SIG-M5 treated with dmso at 0.1 percent for 504 hours (cell line): ENCODE data around the gene AMD1.
"Not testable (repeated sequence)": the region's sequence is repeated elsewhere in the genome, so short reads cannot be mapped to it uniquely, and the experiment has no call there.

ENCODE experiments used
- DNase-seq: peaks from one replicate; lab custom pipeline; 2025; ENCODE audit not compliant: unreplicated experiment; lab: John Stamatoyannopoulos, UW

Gene AMD1

DNA sequence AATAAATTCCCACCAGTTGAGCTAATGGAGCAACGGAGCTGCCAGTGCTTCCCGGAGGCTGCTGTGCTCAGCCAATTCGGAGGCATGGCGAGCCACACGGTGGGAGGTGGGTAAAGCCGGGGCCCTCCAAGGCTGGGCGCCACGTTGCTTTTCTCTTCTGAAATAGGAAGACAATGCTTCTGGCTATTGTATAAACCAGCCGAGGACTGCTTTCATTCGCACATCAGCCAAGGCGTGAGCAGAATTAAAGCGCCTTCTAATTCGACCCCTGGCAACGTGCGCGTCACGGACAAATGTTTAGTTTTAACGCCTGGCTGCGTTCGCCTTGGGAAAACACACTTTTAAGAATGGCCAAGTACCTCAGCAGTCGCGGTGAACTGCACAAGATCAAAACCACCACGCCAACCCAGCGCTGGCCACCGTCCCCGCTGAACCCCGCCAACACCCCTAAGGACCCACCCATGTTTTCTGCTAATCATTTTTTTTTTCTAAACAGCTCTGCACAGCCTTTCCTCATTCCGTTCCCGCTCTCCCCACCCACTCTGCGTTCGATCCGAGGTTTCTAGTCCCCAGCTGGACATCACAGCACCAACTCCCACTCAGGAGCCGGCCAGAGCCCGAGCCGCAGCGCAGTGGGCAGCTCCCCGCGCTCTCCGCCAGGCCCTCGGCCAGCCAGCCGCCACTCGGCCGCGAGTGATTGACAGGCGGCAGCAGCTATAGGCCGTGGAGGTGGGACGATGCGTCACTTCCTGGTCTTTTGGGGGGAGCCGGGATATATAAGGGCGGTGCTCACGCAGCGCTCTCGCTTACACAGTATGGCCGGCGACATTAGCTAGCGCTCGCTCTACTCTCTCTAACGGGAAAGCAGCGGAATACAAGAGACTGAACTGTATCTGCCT lies at the start of gene AMD1:
Gene AMD1 (plus strand): TSS at position 805 of the 899 bp plus-strand sequence. CDS start 321 bp downstream, outside the sequence.
- peak; percentile 89 for DNase-seq

- peak; percentile 55 for DNase-seq
Measured at GRCh38 chr6:110826236-110827129, 48.1 kb upstream of the AMD1 start.

DNA sequence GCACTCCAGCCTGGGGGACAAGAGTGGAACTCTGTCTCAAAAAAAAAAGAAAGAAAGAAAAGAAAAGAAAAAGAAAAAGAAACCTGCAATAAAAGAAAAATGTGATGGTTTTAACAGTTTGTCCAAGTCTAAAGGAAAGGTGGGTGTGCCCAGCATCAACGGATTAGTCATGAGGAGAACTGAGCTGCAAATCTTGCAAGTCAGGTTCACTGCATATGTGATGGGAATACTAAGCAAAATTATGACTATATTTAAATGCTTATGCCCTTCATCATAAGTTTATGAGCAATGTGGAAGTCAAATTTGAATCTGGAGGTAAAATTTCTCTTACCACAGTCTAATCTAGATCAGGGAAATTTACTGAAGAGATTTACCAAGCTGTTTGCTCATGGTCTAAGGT lies 46.2 kb upstream of the AMD1 start:
- DNase-seq = no peak

- DNase-seq = no peak
Measured at GRCh38 chr6:110831405-110831804, 43.2 kb upstream of the AMD1 start.

GRCh38 chr6:110833831-110834230 lies 40.8 kb upstream of the AMD1 start:
- DNase-seq = no peak

GRCh38 chr6:110835751-110836150 lies 38.8 kb upstream of the AMD1 start:
- DNase-seq = not testable (repeated sequence)

- DNase-seq = no peak
Measured at GRCh38 chr6:110841266-110841665, 33.3 kb upstream of the AMD1 start.

GRCh38 chr6:110849781-110850180 lies 24.8 kb upstream of the AMD1 start:
- DNase-seq = no peak

- DNase-seq = no peak
Measured at GRCh38 chr6:110852773-110853172, 21.8 kb upstream of the AMD1 start.

GRCh38 chr6:110853754-110854477 lies 20.7 kb upstream of the AMD1 start:
- no peak for DNase-seq

DNA sequence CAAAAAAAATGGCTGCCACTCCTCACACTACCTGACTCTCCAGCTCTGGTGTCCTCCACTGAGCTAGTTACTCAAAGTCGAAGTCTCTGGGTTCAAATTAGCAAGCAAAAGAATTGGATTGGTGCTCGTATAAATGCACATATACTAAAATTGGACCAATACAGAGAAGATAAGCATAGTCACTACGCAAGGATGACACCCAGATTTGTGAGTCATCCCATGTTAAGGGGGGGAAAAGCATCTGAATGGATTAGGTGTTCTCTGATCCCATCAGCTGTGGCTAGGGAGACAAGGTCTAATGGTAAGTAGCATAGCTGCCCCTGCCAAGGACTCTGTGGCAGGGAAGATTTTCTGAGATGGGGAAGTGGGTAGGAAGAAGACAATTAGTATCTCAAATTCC lies 18.3 kb upstream of the AMD1 start:
- DNase-seq = no peak

DNA sequence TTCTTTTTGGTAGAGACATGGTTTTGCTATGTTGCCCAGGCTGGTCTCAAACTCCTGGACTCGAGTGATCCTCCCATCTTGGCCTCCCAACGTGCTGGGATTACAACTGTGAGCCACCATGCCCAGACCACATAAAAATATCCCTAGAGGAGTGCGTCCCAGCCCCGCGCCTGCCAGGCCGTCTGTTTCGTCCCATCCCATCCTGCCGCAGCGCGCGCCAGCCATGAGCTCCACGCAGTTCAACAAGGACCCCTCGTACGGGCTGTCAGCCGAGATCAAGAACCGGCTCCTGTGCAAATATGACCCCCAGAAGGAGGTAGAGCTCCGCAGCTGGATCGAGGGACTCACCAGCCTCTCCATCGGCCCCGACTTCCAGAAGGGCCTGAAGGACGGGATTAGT lies 16.6 kb upstream of the AMD1 start:
- DNase-seq = no peak

- DNase-seq = no peak
Measured at GRCh38 chr6:110858562-110859214, 15.9 kb upstream of the AMD1 start.

DNA sequence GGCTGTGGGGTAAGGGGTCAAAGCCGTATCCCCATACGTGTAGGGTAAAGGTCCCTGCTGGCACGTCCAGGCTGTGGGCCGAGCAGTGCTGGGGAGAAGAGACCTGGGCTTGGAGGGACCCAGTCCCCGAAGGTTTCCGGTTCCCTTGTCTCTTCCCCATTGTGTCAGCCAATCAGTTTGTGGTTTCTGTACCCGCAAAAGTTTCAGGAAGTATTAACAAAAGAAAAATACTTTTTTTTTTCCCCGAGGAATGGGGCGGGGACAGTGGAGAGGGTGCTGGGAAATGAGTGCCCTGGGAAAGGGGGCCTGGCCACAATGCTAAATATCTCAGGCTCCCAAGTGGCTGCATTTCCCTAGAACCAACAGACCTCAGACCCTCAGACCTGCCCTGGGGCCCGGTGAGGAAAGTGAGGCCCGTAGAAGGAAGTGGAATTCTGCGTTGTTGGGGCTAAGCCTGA lies 15.2 kb upstream of the AMD1 start:
- DNase-seq = peak; percentile 72

DNA sequence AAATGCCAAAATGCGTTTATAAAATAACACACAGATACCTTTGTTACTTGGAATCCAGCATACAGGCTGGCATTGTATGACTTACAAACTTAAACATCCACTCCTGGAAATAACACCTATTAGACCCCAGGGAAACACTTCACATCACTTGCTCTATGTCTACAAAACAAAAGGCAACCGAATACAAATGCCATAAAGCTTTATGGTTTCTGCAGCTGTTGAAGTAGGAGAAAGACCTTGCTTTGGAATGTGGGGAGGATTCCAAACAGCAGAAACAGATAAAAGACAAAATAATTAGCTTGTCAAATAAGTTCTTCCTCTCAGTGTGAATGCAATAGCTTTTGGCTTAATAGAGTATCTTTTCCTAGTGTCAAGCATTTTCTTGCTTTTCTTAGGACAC lies 9.8 kb upstream of the AMD1 start:
- no peak for DNase-seq

DNA sequence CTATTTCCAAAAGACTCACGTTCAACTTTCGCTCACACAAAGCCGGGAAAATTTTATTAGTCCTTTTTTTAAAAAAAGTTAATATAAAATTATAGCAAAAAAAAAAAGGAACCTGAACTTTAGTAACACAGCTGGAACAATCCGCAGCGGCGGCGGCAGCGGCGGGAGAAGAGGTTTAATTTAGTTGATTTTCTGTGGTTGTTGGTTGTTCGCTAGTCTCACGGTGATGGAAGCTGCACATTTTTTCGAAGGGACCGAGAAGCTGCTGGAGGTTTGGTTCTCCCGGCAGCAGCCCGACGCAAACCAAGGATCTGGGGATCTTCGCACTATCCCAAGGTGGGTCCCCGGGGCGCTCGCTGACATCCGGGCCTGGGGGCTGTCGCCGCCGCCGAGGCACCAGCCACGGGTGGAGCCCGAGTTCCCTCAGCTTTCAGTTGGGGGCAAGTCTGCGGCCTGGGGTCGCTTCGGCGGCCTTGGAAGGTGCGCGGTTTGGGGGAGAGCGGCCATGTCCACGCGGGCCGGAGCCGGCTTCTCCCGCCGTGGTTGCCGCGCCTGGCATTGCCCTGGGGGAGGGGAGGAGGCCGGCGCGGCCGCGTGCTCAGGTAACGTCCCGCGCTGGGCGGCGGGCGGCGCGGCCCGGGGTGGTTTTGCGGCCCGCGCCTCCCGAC lies 429 bp downstream of the AMD1 start:
- DNase-seq = no peak

DNA sequence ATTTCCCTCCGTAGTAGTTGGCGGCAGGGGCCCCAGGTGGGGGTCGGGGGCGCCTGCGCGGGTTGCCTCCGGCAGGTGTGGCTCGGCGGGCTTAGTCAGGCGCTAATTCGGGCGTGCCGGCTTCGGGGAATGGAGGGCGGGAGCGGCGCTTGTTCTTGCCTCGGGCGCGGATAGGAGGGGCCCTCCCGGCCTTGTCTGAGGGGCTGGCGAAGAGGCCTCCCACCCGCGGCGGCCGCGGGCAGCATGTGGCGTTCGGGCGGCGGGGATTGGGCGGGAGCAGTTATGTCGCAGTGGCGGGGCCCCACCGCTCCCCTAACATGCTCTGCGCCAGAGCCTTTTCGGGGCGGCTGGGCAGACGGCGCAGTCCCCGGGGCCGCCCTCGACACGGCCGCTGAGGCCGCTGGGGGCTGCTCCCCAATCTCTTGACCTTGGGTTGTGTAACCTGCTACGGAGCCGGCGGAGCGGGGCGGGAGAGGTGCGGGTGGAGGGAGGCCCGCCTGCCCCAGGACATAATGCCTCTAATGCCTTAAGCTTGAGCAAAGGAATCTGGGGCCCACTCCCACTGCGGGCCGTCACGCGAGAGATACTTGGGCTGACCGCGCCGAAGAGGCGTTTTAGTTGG lies 1.1 kb downstream of the AMD1 start:
- no peak for DNase-seq

DNA sequence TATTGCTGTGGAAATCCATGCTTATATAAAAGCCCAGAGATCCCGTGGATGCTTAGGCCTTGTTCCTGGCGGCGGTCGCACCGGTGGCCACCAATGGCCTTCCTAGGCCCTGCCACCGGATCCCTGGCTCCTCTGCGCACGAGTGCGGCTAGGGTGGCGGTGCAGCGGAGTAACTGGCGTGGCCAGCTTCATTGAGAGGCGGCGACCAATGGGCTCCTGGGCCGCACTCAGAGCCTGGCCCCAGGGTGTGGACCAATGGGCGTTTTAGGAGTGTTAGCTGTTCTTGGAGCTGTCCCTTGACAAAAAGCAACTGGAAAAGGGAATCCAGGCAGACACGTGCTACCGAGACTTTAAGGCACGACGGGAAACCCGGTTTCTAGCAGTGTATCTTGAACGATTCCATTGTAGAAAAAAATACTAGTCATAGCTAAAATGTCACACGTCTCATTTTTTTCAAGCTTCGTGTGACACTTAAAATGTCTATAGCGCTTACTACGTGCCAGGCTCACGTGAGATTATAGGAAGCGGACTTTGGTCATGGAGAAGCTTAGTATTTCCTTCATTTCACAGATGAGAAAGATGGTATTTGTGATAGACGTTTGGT lies 1.7 kb downstream of the AMD1 start:
- peak; percentile 74 for DNase-seq
